ENCODE results near the gene FBXW8.
A peak's percentile ranks its signal among the peaks of the same experiment; 100 is the strongest.

FBXW8 gene

DNA sequence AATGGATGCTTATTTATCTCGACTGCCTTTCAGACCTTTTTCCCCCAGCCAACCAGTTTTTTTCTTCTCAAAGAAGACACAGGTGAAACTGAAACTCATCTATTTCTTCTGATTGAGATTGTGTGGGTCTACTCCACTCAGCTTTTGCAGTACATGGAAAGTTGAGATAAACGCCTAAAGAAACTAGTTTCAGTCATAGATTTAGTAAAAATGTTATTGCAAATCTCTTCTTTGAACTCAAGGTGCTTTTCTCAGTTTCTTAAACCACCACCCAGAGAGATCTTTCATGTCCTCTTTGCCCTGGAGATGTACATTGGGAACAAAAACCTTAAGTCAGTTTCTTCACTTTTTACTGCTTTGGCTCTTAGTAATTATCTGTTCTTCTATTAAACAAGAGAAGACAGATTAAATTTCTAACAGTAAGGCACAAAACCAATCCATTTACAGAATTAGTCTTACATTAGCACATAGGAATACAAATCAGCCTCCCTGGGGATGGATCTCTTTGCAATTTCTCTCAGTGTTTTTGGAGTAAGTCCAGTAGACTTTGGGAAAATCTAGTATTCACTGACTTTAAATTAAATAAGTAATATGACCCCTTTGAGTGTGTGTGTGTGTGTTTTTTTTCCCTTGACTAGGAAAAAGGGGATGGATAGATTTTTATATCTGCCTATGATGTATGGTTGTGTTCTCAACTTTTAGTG is 11.6 kb downstream of the FBXW8 start (continued):
- TF ChIP-seq, protein P1, sequence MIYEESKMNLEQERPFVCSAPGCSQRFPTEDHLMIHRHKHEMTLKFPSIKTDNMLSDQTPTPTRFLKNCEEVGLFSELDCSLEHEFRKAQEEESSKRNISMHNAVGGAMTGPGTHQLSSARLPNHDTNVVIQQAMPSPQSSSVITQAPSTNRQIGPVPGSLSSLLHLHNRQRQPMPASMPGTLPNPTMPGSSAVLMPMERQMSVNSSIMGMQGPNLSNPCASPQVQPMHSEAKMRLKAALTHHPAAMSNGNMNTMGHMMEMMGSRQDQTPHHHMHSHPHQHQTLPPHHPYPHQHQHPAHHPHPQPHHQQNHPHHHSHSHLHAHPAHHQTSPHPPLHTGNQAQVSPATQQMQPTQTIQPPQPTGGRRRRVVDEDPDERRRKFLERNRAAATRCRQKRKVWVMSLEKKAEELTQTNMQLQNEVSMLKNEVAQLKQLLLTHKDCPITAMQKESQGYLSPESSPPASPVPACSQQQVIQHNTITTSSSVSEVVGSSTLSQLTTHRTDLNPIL (CRISPR knock-in tag; IDR thresholded peaks at IDR 0.05; ENCODE audit: low read depth) = no peak
- TF ChIP-seq BACH2 (CRISPR knock-in tag; IDR thresholded peaks at IDR 0.05; ENCODE audit: borderline replicate concordance) = no peak

DNA sequence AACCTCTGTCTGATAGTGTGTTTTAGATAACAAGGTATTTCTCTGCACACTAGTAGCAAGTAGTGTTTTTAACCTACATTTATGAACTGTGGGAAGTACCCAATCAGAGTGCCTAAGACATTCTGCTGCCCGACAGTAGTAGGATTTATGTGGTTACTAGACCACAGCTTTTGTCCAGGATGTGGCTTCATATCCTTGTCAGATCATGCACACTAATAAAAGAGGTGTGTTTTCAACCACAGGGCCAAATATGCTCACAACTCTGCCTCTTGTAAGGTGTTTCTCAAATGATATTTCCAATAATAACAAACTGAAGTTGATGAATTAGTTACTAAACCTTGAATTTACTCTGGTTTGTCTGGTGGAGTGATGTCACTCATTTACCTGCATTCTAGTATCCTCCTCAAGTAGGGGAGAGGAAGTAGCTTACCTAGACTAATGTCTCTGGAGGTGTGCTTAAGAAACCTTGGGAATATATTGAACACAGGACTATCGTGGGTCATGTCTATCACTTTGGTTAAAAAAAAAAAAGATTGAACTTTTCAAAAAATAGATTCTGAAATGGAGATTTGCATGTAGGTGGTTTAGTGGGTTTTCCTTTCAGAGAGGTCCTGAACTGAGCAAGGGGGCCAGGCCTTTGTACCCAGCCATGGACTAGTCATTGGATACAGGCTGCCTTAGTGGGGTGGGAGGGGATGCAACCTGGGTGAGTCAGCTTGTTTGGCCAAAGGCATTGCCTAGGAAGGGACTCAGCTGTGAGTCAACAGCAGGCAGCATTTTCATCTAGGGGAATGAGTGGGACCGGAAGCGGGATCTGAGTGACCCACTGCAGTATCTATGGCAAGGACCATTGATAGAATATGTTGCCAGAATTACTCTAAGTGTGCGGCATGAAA is 14.1 kb downstream of the FBXW8 start:
- ATAC-seq = peak; percentile 89
- TF ChIP-seq ZFP30 (CRISPR knock-in tag; IDR thresholded peaks at IDR 0.05) (no peak), ISL1 (CRISPR knock-in tag; IDR thresholded peaks at IDR 0.05) (no peak)

DNA sequence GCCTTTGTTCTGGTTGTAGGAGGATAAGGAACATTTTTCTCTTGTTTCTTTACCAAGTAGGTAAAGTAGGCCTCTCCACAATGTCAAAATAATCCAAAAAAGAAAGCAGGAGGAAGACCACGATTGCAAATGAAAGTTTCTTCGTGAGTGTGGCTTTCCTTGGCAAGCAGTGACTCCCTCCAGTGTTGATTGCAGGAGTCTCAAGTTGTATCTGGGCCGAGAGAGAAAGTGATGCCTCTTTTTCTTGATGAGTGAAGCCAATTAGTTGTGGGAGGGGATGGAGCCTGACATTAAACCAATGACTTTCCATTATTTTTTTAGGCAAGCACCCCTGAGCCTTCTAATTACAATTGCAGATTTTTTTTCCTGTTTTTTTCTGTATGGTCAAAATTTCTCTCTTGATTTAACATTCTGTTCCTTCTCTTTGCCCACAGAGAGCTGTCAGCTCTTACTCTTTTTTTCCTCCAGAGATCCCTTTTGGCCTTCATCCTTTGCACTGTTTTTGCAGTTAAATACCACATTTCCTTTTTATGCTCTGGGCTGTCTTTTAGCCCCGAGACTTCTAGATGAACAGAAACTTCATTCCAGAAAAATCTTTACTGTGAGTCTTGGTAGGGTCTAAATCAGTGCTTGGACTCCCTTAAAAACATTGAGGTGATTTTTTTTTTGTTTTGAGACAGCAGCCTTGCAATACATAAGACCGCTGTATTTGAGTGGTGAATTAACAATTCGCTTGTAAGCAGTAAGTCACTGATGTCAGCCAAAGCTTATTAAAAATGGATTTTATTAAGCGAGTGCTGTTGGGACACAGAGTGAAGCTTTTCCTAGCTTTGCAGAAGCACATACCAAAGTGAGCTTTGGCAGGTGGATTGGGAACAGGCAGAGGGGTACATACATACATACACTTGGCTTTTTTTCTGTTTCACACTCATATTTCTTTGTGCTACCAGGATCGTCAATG is 15.8 kb downstream of the FBXW8 start:
- TF ChIP-seq ESRRG (CRISPR knock-in tag; IDR thresholded peaks at IDR 0.05) (no peak), SNAI2 (CRISPR knock-in tag; IDR thresholded peaks at IDR 0.05) (no peak), ISL1 (CRISPR knock-in tag; IDR thresholded peaks at IDR 0.05) (no peak), ARNTL (CRISPR knock-in tag; IDR thresholded peaks at IDR 0.05; ENCODE audit: borderline replicate concordance, low read depth) (no peak), CSDC2 (CRISPR knock-in tag; IDR thresholded peaks at IDR 0.05) (no peak), ZC3H10 (CRISPR knock-in tag; IDR thresholded peaks at IDR 0.05) (no peak), ZNF70 (CRISPR knock-in tag; IDR thresholded peaks at IDR 0.05) (no peak), ZFP3 (CRISPR knock-in tag; IDR thresholded peaks at IDR 0.05) (no peak), ZNF8 (CRISPR knock-in tag; IDR thresholded peaks at IDR 0.05) (no peak)
- TF ChIP-seq, protein P2, sequence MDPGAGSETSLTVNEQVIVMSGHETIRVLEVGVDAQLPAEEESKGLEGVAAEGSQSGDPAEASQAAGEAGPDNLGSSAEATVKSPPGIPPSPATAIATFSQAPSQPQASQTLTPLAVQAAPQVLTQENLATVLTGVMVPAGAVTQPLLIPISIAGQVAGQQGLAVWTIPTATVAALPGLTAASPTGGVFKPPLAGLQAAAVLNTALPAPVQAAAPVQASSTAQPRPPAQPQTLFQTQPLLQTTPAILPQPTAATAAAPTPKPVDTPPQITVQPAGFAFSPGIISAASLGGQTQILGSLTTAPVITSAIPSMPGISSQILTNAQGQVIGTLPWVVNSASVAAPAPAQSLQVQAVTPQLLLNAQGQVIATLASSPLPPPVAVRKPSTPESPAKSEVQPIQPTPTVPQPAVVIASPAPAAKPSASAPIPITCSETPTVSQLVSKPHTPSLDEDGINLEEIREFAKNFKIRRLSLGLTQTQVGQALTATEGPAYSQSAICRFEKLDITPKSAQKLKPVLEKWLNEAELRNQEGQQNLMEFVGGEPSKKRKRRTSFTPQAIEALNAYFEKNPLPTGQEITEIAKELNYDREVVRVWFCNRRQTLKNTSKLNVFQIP (CRISPR knock-in tag; IDR thresholded peaks at IDR 0.05; ENCODE audit: borderline replicate concordance, low read depth) = no peak
- TF ChIP-seq, protein P1 (CRISPR knock-in tag; IDR thresholded peaks at IDR 0.05; ENCODE audit: low read depth) = no peak
- TF ChIP-seq, protein P3, sequence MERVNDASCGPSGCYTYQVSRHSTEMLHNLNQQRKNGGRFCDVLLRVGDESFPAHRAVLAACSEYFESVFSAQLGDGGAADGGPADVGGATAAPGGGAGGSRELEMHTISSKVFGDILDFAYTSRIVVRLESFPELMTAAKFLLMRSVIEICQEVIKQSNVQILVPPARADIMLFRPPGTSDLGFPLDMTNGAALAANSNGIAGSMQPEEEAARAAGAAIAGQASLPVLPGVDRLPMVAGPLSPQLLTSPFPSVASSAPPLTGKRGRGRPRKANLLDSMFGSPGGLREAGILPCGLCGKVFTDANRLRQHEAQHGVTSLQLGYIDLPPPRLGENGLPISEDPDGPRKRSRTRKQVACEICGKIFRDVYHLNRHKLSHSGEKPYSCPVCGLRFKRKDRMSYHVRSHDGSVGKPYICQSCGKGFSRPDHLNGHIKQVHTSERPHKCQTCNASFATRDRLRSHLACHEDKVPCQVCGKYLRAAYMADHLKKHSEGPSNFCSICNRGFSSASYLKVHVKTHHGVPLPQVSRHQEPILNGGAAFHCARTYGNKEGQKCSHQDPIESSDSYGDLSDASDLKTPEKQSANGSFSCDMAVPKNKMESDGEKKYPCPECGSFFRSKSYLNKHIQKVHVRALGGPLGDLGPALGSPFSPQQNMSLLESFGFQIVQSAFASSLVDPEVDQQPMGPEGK (CRISPR knock-in tag; IDR thresholded peaks at IDR 0.05; ENCODE audit: borderline replicate concordance) = no peak
- TF ChIP-seq, protein P4, sequence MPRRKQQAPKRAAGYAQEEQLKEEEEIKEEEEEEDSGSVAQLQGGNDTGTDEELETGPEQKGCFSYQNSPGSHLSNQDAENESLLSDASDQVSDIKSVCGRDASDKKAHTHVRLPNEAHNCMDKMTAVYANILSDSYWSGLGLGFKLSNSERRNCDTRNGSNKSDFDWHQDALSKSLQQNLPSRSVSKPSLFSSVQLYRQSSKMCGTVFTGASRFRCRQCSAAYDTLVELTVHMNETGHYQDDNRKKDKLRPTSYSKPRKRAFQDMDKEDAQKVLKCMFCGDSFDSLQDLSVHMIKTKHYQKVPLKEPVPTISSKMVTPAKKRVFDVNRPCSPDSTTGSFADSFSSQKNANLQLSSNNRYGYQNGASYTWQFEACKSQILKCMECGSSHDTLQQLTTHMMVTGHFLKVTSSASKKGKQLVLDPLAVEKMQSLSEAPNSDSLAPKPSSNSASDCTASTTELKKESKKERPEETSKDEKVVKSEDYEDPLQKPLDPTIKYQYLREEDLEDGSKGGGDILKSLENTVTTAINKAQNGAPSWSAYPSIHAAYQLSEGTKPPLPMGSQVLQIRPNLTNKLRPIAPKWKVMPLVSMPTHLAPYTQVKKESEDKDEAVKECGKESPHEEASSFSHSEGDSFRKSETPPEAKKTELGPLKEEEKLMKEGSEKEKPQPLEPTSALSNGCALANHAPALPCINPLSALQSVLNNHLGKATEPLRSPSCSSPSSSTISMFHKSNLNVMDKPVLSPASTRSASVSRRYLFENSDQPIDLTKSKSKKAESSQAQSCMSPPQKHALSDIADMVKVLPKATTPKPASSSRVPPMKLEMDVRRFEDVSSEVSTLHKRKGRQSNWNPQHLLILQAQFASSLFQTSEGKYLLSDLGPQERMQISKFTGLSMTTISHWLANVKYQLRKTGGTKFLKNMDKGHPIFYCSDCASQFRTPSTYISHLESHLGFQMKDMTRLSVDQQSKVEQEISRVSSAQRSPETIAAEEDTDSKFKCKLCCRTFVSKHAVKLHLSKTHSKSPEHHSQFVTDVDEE (CRISPR knock-in tag; IDR thresholded peaks at IDR 0.05) = no peak
- no peak for ATAC-seq
